Suprapubic skin (tissue), 3 donors: Measurements from ENCODE around the gene KRTAP9-1.

ENCODE experiments used
- POLR2A ChIP-seq, 2 donors: fragments of 450-650 bp; IDR thresholded peaks; one replicate each; pipeline ENCODE4 v1.6.1; 2017; ENCODE audit warnings: antibody characterized with exemption in 2 of 2, mild to moderate bottlenecking in 2 of 2, moderate library complexity in 2 of 2
- TF ChIP-seq, protein P1 (sequence below), 2 donors: fragments of 200-600 bp in 1 of 2; fragments of 450-650 bp in 1 of 2; sonication (generic) in 1 of 2; IDR thresholded peaks; one replicate each; pipeline ENCODE4 v1.5.1; 2016 to 2019; ENCODE audit warnings: antibody characterized with exemption in 2 of 2, mild to moderate bottlenecking in 1 of 2, moderate library complexity in 1 of 2

DNA sequence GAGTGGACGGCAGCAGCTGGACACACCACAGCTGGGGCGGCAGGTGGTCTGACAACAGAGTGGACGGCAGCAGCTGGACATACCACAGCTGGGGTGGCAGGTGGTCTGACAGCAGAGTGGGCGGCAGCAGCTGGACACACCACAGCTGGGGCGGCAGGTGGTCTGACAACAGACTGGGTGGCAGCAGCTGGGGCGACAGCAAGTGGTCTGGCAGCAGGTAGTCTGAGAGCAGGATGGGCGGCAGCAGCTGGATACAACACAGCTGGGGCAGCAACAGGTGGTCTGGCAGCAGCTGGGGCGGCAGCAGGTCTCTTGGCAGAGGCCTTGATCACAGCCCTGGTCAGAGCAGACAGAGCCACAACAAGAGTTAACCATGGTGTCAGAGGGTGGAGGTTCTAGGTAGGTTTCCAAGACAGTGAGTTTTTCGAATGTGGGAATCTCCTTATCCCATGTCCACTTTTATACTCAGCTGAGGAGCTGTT, 5.2 kb upstream of the KRTAP9-1 start, which contains the start of gene KRTAP4-1:
- TF ChIP-seq, protein P1, sequence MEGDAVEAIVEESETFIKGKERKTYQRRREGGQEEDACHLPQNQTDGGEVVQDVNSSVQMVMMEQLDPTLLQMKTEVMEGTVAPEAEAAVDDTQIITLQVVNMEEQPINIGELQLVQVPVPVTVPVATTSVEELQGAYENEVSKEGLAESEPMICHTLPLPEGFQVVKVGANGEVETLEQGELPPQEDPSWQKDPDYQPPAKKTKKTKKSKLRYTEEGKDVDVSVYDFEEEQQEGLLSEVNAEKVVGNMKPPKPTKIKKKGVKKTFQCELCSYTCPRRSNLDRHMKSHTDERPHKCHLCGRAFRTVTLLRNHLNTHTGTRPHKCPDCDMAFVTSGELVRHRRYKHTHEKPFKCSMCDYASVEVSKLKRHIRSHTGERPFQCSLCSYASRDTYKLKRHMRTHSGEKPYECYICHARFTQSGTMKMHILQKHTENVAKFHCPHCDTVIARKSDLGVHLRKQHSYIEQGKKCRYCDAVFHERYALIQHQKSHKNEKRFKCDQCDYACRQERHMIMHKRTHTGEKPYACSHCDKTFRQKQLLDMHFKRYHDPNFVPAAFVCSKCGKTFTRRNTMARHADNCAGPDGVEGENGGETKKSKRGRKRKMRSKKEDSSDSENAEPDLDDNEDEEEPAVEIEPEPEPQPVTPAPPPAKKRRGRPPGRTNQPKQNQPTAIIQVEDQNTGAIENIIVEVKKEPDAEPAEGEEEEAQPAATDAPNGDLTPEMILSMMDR (IDR thresholded peaks at IDR 0.05), result no peak
- no peak for TF ChIP-seq POLR2A (IDR thresholded peaks at IDR 0.05)
